ENCODE results near the gene ADH6.
"Not testable (repeated sequence)": the region's sequence is repeated elsewhere in the genome, so short reads cannot be mapped to it uniquely, and the experiment has no call there.

Gene ADH6

GRCh38 chr4:99207911-99208718, 10.9 kb downstream of the ADH6 start:
- TF ChIP-seq POLR2A (IDR thresholded peaks at IDR 0.05; ENCODE audit: low read length) (no peak), GATA1 (IDR thresholded peaks at IDR 0.05; ENCODE audit: low read depth, low read length) (no peak)
- DNase-seq: no peak

- TF ChIP-seq GATA1 (IDR thresholded peaks at IDR 0.05; ENCODE audit: low read depth, low read length) (no peak), POLR2A (IDR thresholded peaks at IDR 0.05; ENCODE audit: low read length) (no peak)
- DNase-seq: no peak
Observed at GRCh38 chr4:99207069-99207743, 11.8 kb downstream of the ADH6 start.

- TF ChIP-seq POLR2A (IDR thresholded peaks at IDR 0.05; ENCODE audit: low read length) (no peak), GATA1 (IDR thresholded peaks at IDR 0.05; ENCODE audit: low read depth, low read length) (no peak)
- DNase-seq: no peak
Observed at GRCh38 chr4:99205153-99205979, 13.7 kb downstream of the ADH6 start.

GRCh38 chr4:99202536-99202935, 16.5 kb downstream of the ADH6 start:
- TF ChIP-seq POLR2A (IDR thresholded peaks at IDR 0.05; ENCODE audit: low read length) (no peak), GATA1 (IDR thresholded peaks at IDR 0.05; ENCODE audit: low read depth, low read length) (no peak)
- no peak for DNase-seq

- no peak for DNase-seq
- TF ChIP-seq POLR2A (IDR thresholded peaks at IDR 0.05; ENCODE audit: low read length): no peak
Observed at GRCh38 chr4:99202094-99202493, 17.0 kb downstream of the ADH6 start.

- no peak for TF ChIP-seq POLR2A (IDR thresholded peaks at IDR 0.05; ENCODE audit: low read length)
- TF ChIP-seq GATA1 (IDR thresholded peaks at IDR 0.05; ENCODE audit: low read depth, low read length): no peak
- DNase-seq: no peak
Observed at GRCh38 chr4:99201690-99202089, 17.4 kb downstream of the ADH6 start.

- TF ChIP-seq POLR2A (IDR thresholded peaks at IDR 0.05; ENCODE audit: low read length) (no peak), GATA1 (IDR thresholded peaks at IDR 0.05; ENCODE audit: low read depth, low read length) (no peak)
- DNase-seq: no peak
Observed at GRCh38 chr4:99200138-99200537, 18.9 kb downstream of the ADH6 start.

- TF ChIP-seq GATA1 (IDR thresholded peaks at IDR 0.05; ENCODE audit: low read depth, low read length): no peak
- DNase-seq: no peak
Observed at GRCh38 chr4:99190336-99190735, 28.7 kb downstream of the ADH6 start.

- DNase-seq: not testable (repeated sequence)
Observed at GRCh38 chr4:99189900-99190299, 29.1 kb downstream of the ADH6 start.

- DNase-seq: no peak
- TF ChIP-seq GATA1 (IDR thresholded peaks at IDR 0.05; ENCODE audit: low read depth, low read length) (no peak), POLR2A (IDR thresholded peaks at IDR 0.05; ENCODE audit: low read length) (no peak)
Observed at GRCh38 chr4:99186029-99186428, 33.0 kb downstream of the ADH6 start.

- TF ChIP-seq POLR2A (IDR thresholded peaks at IDR 0.05; ENCODE audit: low read length) (no peak), GATA1 (IDR thresholded peaks at IDR 0.05; ENCODE audit: low read depth, low read length) (no peak)
- no peak for DNase-seq
Observed at GRCh38 chr4:99185581-99185980, 33.5 kb downstream of the ADH6 start.

- TF ChIP-seq GATA1 (IDR thresholded peaks at IDR 0.05; ENCODE audit: low read depth, low read length): no peak
- TF ChIP-seq POLR2A (IDR thresholded peaks at IDR 0.05; ENCODE audit: low read length): no peak
- no peak for DNase-seq
Observed at GRCh38 chr4:99180382-99181070, 38.5 kb downstream of the ADH6 start.

GRCh38 chr4:99179626-99180025, 39.4 kb downstream of the ADH6 start:
- no peak for DNase-seq
- TF ChIP-seq GATA1 (IDR thresholded peaks at IDR 0.05; ENCODE audit: low read depth, low read length): no peak
- no peak for TF ChIP-seq POLR2A (IDR thresholded peaks at IDR 0.05; ENCODE audit: low read length)

GRCh38 chr4:99179178-99179577, 39.9 kb downstream of the ADH6 start:
- TF ChIP-seq POLR2A (IDR thresholded peaks at IDR 0.05; ENCODE audit: low read length) (no peak), GATA1 (IDR thresholded peaks at IDR 0.05; ENCODE audit: low read depth, low read length) (no peak)
- DNase-seq: no peak

Data from erythroblast (primary cell).